Calu3 (cell line): ENCODE results near the gene NPY2R. TPM values are rescaled to one million over a fixed set of nuclear protein-coding genes. Genes with fewer than 3 reads are reported as not detected.

ENCODE experiments used
- Bru-seq: library from RNA; stranded (reverse); fragments of 400-500 nt; gene quantifications from one replicate; lab custom pipeline; 2021; lab: Mats Ljungman, UMichigan
- BruChase-seq, 2 experiments: library from RNA; stranded (reverse); fragments of 400-500 nt; gene quantifications; one replicate each; lab custom pipeline; 2021; lab: Mats Ljungman, UMichigan
- BruUV-seq: library from RNA; stranded (reverse); fragments of 400-500 nt; replicated peaks from 2 replicates; lab custom pipeline; 2021; lab: Mats Ljungman, UMichigan
- CTCF ChIA-PET: fragments of 300-600 bp; sonication (Branson Sonifier 250); formaldehyde crosslinking; loops from one replicate; lab custom pipeline; 2022; ENCODE audit warnings: antibody characterized with exemption; lab: Charles Lee
- DNase-seq: peaks from one replicate; pipeline ENCODE4 v3.0.0; 2022
- H3K27ac Mint-ChIP-seq: one replicate; pipeline ENCODE4 v1.8.0; 2022; ENCODE audit warnings: mixed read lengths; ENCODE audit not compliant: unreplicated experiment
- H3K27me3 Mint-ChIP-seq: one replicate; pipeline ENCODE4 v1.8.0; 2022; ENCODE audit warnings: mixed read lengths; ENCODE audit not compliant: unreplicated experiment
- H3K36me3 Mint-ChIP-seq: one replicate; pipeline ENCODE4 v1.8.0; 2022; ENCODE audit warnings: mild to moderate bottlenecking, moderate library complexity, mixed read lengths; ENCODE audit not compliant: insufficient read depth, unreplicated experiment
- H3K4me1 Mint-ChIP-seq: one replicate; pipeline ENCODE4 v1.8.0; 2022; ENCODE audit warnings: mild to moderate bottlenecking, low read depth, mixed read lengths; ENCODE audit not compliant: unreplicated experiment
- H3K4me3 Mint-ChIP-seq: one replicate; pipeline ENCODE4 v1.8.0; 2022; ENCODE audit warnings: mild to moderate bottlenecking, low read depth, moderate library complexity, mixed read lengths; ENCODE audit not compliant: unreplicated experiment
- H3K9me3 Mint-ChIP-seq: one replicate; pipeline ENCODE4 v1.8.0; 2022; ENCODE audit warnings: low read depth, mixed read lengths; ENCODE audit not compliant: unreplicated experiment
- CTCF ChIP-seq: fragments of 200-600 bp; IDR thresholded peaks from one replicate; pipeline ENCODE4 v1.8.0; 2022; ENCODE audit warnings: antibody characterized with exemption; ENCODE audit not compliant: unreplicated experiment
- intact Hi-C: fragments of 100-400 bp; cut with micrococcal nuclease; formaldehyde crosslinking; loops from one replicate; pipeline ENCODE4 v1.10.0; 2022; ENCODE audit not compliant: unreplicated experiment
- long read RNA-seq: library from polyadenylated mRNA; stranded (forward); transcript quantifications from one replicate; pipeline ENCODE4 v2.0.0, GENCODE V29; 2022
- total RNA-seq: library from RNA; stranded (reverse); gene quantifications from 2 replicates; pipeline ENCODE4 v1.2.3, GENCODE V29; 2022

NPY2R gene, protein sequence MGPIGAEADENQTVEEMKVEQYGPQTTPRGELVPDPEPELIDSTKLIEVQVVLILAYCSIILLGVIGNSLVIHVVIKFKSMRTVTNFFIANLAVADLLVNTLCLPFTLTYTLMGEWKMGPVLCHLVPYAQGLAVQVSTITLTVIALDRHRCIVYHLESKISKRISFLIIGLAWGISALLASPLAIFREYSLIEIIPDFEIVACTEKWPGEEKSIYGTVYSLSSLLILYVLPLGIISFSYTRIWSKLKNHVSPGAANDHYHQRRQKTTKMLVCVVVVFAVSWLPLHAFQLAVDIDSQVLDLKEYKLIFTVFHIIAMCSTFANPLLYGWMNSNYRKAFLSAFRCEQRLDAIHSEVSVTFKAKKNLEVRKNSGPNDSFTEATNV
- total RNA-seq (not detected in 2 replicates), Bru-seq, nascent RNA (not detected), BruChase-seq, experiment 1, labeled RNA remaining after a 6-hour chase (not detected), BruChase-seq, experiment 2, labeled RNA remaining after a 2-hour chase (not detected)
- long read RNA-seq = 0 reads

GRCh38 chr4:155208258-155209054 is at the start of gene NPY2R:
Gene NPY2R (plus strand): TSS chr4:155208636. CDS start chr4:155213940, 5,304 bp downstream.
- BruUV-seq = no TSS peak
- H3K27ac Mint-ChIP-seq = no peak within 1 kb of the TSS

GRCh38 chr4:155161357-155161756 is 47.1 kb upstream of the NPY2R start:
- intact Hi-C loops = no loop called here

More at GRCh38 chr4:155208258-155209054, at the start of gene NPY2R:
- H3K4me3 Mint-ChIP-seq = no peak within 1 kb of the TSS
- no peaks in the 10 kb centered on the region for H3K36me3 Mint-ChIP-seq
- no peaks in the 10 kb centered on the region for H3K4me1 Mint-ChIP-seq
- TF ChIP-seq CTCF = no peak
- H3K27me3 Mint-ChIP-seq = no peaks in the 10 kb centered on the region
- H3K9me3 Mint-ChIP-seq = no peaks in the 10 kb centered on the region
- CTCF ChIA-PET = no interaction called here
- no peak for DNase-seq
- intact Hi-C loops = no loop called here

DNA sequence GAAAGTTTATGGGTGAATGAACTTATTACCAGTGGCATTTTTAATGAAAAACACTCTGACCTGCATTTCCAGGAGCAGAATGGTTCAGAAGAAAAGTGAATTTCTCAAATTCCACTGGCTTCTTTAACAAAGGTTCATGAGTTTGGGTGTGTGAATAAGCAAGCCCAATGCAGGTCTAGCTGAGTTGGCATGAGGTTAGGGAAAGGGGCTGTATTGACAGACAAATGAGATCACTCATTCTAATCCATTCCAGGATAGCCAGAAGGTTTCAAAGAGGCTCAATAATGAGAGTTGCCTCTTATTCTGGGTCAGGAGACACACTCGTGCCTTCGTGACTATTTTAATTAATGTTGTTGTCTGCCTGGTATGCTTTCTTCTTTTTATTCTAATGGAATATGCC is 43.7 kb upstream of the NPY2R start:
- DNase-seq = no peak
- H3K4me3 Mint-ChIP-seq = no peak overlapping the region
- no peaks in the 10 kb centered on the region for H3K27me3 Mint-ChIP-seq
- no peak overlapping the region for H3K27ac Mint-ChIP-seq
- no peaks in the 10 kb centered on the region for H3K9me3 Mint-ChIP-seq
- CTCF ChIA-PET = no interaction called here
- no peaks in the 10 kb centered on the region for H3K36me3 Mint-ChIP-seq
- intact Hi-C loops = no loop called here
- no peaks in the 10 kb centered on the region for H3K4me1 Mint-ChIP-seq
- TF ChIP-seq CTCF = no peak
- BruUV-seq = no TSS peak

More at GRCh38 chr4:155161357-155161756, 47.1 kb upstream of the NPY2R start:
- Mint-ChIP-seq H3K4me3 (no peak overlapping the region), H3K9me3 (peaks cover under 1% of the 10 kb centered on the region), H3K36me3 (no peaks in the 10 kb centered on the region), H3K27ac (no peak overlapping the region), H3K27me3 (no peaks in the 10 kb centered on the region), H3K4me1 (no peaks in the 10 kb centered on the region)
- no peak for DNase-seq
- CTCF ChIA-PET = no interaction called here
- TF ChIP-seq CTCF = no peak
- no TSS peak for BruUV-seq

DNA sequence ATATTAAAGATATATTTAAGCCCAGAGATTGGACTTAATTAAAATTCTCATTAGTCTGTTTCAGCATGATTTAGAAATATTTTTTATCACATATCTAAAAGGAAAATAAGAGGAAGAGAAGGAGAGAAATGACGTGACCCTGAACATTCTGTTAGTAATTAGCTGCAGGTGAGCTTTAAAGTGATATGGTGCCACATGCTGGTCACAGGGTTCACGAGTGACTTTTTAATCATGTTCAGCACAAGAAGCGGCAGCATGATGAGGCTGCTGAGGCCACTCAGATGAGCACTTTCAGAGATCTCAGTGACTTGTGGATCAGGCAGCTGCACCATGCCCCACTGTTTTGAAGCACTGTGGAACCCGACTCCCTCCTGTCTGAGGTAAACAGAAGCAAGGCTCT is 37.9 kb upstream of the NPY2R start:
- DNase-seq = no peak
- H3K36me3 Mint-ChIP-seq = no peaks in the 10 kb centered on the region
- no peaks in the 10 kb centered on the region for H3K4me1 Mint-ChIP-seq
- no peak for TF ChIP-seq CTCF
- H3K27me3 Mint-ChIP-seq = no peaks in the 10 kb centered on the region
- H3K27ac Mint-ChIP-seq = no peak overlapping the region
- intact Hi-C loops = loop anchor here (1.0 kb wide), 1 partner anchor 17 kb away; no protein-coding TSS in a partner anchor
- no peaks in the 10 kb centered on the region for H3K9me3 Mint-ChIP-seq
- CTCF ChIA-PET = no interaction called here
- H3K4me3 Mint-ChIP-seq = no peak overlapping the region
- no TSS peak for BruUV-seq
